Panc1 (cell line): ENCODE results near the gene DIAPH3.

Source experiments
- POLR2AphosphoS5 ChIP-seq: IDR thresholded peaks from 2 replicates; pipeline ENCODE4 v1.6.1; 2012; ENCODE audit warnings: mild to moderate bottlenecking, low read depth, low read length, moderate library complexity
- TF ChIP-seq, protein P1 (sequence below), 2 experiments: IDR thresholded peaks; 2 replicates each; pipeline ENCODE4 v1.6.1; 2011 to 2012; ENCODE audit warnings: low read depth in 2 of 2, control low read depth in 1 of 2, low read length in 1 of 2, mild to moderate bottlenecking in 1 of 2, moderate library complexity in 1 of 2; ENCODE audit not compliant: insufficient read depth in 1 of 2
- TF ChIP-seq, protein P2 (sequence below): fragments of 450-650 bp; IDR thresholded peaks from 2 replicates; pipeline ENCODE4 v1.5.1; 2017; ENCODE audit warnings: mild to moderate bottlenecking

DNA sequence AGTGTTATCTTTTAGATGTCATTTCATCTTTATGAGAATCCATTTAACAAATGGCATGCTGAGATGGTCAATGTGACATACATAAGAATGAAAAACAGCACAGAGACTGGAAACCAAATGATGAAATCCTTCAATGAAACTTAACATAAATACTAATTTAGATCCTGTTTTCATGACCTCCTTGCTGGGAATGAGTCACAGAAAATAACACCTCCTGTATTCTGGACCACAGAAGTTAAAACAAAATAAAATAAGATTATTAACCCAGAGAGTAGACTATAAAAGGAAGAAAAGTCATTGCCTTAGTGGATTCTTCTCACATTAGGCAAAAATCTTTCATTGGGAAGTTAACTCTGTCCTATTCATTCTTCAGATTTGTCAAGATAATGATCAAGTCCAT is 1.6 kb downstream of the DIAPH3 start:
- no peak for TF ChIP-seq POLR2AphosphoS5
- TF ChIP-seq, protein P1, sequence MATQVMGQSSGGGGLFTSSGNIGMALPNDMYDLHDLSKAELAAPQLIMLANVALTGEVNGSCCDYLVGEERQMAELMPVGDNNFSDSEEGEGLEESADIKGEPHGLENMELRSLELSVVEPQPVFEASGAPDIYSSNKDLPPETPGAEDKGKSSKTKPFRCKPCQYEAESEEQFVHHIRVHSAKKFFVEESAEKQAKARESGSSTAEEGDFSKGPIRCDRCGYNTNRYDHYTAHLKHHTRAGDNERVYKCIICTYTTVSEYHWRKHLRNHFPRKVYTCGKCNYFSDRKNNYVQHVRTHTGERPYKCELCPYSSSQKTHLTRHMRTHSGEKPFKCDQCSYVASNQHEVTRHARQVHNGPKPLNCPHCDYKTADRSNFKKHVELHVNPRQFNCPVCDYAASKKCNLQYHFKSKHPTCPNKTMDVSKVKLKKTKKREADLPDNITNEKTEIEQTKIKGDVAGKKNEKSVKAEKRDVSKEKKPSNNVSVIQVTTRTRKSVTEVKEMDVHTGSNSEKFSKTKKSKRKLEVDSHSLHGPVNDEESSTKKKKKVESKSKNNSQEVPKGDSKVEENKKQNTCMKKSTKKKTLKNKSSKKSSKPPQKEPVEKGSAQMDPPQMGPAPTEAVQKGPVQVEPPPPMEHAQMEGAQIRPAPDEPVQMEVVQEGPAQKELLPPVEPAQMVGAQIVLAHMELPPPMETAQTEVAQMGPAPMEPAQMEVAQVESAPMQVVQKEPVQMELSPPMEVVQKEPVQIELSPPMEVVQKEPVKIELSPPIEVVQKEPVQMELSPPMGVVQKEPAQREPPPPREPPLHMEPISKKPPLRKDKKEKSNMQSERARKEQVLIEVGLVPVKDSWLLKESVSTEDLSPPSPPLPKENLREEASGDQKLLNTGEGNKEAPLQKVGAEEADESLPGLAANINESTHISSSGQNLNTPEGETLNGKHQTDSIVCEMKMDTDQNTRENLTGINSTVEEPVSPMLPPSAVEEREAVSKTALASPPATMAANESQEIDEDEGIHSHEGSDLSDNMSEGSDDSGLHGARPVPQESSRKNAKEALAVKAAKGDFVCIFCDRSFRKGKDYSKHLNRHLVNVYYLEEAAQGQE (IDR thresholded peaks at IDR 0.05; ENCODE audit: insufficient read depth in 1 of 2, low read depth in 2 of 2, low read length in 1 of 2) = no peak
- TF ChIP-seq, protein P2, sequence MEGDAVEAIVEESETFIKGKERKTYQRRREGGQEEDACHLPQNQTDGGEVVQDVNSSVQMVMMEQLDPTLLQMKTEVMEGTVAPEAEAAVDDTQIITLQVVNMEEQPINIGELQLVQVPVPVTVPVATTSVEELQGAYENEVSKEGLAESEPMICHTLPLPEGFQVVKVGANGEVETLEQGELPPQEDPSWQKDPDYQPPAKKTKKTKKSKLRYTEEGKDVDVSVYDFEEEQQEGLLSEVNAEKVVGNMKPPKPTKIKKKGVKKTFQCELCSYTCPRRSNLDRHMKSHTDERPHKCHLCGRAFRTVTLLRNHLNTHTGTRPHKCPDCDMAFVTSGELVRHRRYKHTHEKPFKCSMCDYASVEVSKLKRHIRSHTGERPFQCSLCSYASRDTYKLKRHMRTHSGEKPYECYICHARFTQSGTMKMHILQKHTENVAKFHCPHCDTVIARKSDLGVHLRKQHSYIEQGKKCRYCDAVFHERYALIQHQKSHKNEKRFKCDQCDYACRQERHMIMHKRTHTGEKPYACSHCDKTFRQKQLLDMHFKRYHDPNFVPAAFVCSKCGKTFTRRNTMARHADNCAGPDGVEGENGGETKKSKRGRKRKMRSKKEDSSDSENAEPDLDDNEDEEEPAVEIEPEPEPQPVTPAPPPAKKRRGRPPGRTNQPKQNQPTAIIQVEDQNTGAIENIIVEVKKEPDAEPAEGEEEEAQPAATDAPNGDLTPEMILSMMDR = no peak
